Activated CD4-positive, alpha-beta T cell treated with anti-CD3 and anti-CD28 coated beads, Interleukin-2, amount 50 U/mL, for 48 hours (primary cell): ENCODE results near the gene C4orf50.

Source experiments
- DNase-seq, 2 experiments: peaks; one replicate each; pipeline ENCODE4 v3.0.0-alpha.2; 2020

The C4orf50 gene

GRCh38 chr4:6018331-6018730, at the start of gene C4orf50:
TSS of gene C4orf50 (minus strand) at chr4:6018431.
- DNase-seq: no peak

GRCh38 chr4:6065934-6066590, 47.8 kb upstream of the C4orf50 start:
- no peak for DNase-seq

GRCh38 chr4:6065166-6065565, 46.9 kb upstream of the C4orf50 start:
- DNase-seq: no peak

- no peak for DNase-seq
Observed at GRCh38 chr4:6064383-6064782, 46.2 kb upstream of the C4orf50 start.

GRCh38 chr4:6063684-6064083, 45.5 kb upstream of the C4orf50 start:
- DNase-seq: no peak

GRCh38 chr4:6062133-6062532, 43.9 kb upstream of the C4orf50 start:
- no peak for DNase-seq

- DNase-seq: no peak
Observed at GRCh38 chr4:6059375-6059805, 41.2 kb upstream of the C4orf50 start.

GRCh38 chr4:6058531-6059374, 40.5 kb upstream of the C4orf50 start:
- DNase-seq: no peak

- no peak for DNase-seq
Observed at GRCh38 chr4:6056976-6057766, 38.9 kb upstream of the C4orf50 start.

- DNase-seq: no peak
Observed at GRCh38 chr4:6055436-6055835, 37.2 kb upstream of the C4orf50 start.

GRCh38 chr4:6055030-6055429, 36.8 kb upstream of the C4orf50 start:
- no peak for DNase-seq

GRCh38 chr4:6054162-6054922, 36.1 kb upstream of the C4orf50 start:
- no peak for DNase-seq

GRCh38 chr4:6052679-6053078, 34.4 kb upstream of the C4orf50 start:
- DNase-seq: no peak

GRCh38 chr4:6050551-6050950, 32.3 kb upstream of the C4orf50 start:
- DNase-seq: no peak

GRCh38 chr4:6049985-6050384, 31.8 kb upstream of the C4orf50 start:
- no peak for DNase-seq

- no peak for DNase-seq
Observed at GRCh38 chr4:6049278-6049677, 31.0 kb upstream of the C4orf50 start.

GRCh38 chr4:6048537-6048936, 30.3 kb upstream of the C4orf50 start:
- DNase-seq: no peak

GRCh38 chr4:6047130-6047673, 29.0 kb upstream of the C4orf50 start:
- peak in 1 of 2 experiments; percentile 9 for DNase-seq

GRCh38 chr4:6046526-6047129, 28.4 kb upstream of the C4orf50 start:
- DNase-seq: no peak

- DNase-seq: no peak
Observed at GRCh38 chr4:6044805-6045204, 26.6 kb upstream of the C4orf50 start.

- no peak for DNase-seq
Observed at GRCh38 chr4:6044276-6044675, 26.0 kb upstream of the C4orf50 start.

- DNase-seq: no peak
Observed at GRCh38 chr4:6043843-6044242, 25.6 kb upstream of the C4orf50 start.
